PC-3 (cell line): ENCODE data around the gene ELL2. TPM values are rescaled to one million over a fixed set of nuclear protein-coding genes. Genes with fewer than 3 reads are reported as not detected.

ENCODE experiments used
- ATAC-seq: fragments of 200-7000 bp; cut with Tn5 transposase; 2 replicates; pipeline ENCODE4 v1.9.1; 2020; ENCODE audit warnings: mild to moderate bottlenecking, moderate library complexity
- BruUV-seq: library from RNA; stranded (reverse); fragments of 400-500 nt; replicated peaks from 2 replicates; lab custom pipeline; 2021; lab: Mats Ljungman, UMichigan
- CTCF ChIA-PET: fragments of 300-600 bp; sonication (Branson Sonifier 250); formaldehyde crosslinking; loops from one replicate; lab custom pipeline; 2022; ENCODE audit warnings: antibody characterized with exemption; lab: Charles Lee
- POLR2A ChIA-PET: fragments of 300-600 bp; sonication (Branson Sonifier 250); formaldehyde crosslinking; loops from one replicate; lab custom pipeline; 2022; ENCODE audit warnings: antibody characterized with exemption; ENCODE audit not compliant: unreplicated experiment; lab: Charles Lee
- DNase-seq: peaks from one replicate; pipeline ENCODE4 v3.0.0-alpha.2; 2015
- H2AFZ ChIP-seq: fragments of 300-600 bp; sonication (generic); 2 replicates; pipeline ENCODE4 v1.6.0; 2016; ENCODE audit warnings: antibody characterized with exemption, low read length
- H3F3A ChIP-seq: fragments of 300-600 bp; sonication (generic); one replicate; pipeline ENCODE4 v1.6.0; 2017; ENCODE audit warnings: antibody characterized with exemption, low read length, control low read depth, mild to moderate bottlenecking; ENCODE audit not compliant: unreplicated experiment
- H3K27ac ChIP-seq: fragments of 300-600 bp; sonication (generic); 2 replicates; pipeline ENCODE4 v1.5.1; 2016; ENCODE audit warnings: mild to moderate bottlenecking, low read length
- H3K27me3 ChIP-seq: fragments of 300-600 bp; sonication (generic); 2 replicates; pipeline ENCODE4 v1.6.1; 2016; ENCODE audit warnings: low read length, mixed read lengths
- H3K36me3 ChIP-seq: fragments of 300-600 bp; sonication (generic); 2 replicates; pipeline ENCODE4 v1.6.1; 2016; ENCODE audit warnings: low read depth, mixed run types, low read length, mixed read lengths
- H3K4me1 ChIP-seq: fragments of 300-600 bp; sonication (generic); 2 replicates; pipeline ENCODE4 v1.5.1; 2016; ENCODE audit warnings: low read length; ENCODE audit not compliant: insufficient read depth
- H3K4me2 ChIP-seq: fragments of 300-600 bp; sonication (generic); 2 replicates; pipeline ENCODE4 v1.6.0; 2016; ENCODE audit warnings: low read length
- H3K4me3 ChIP-seq: fragments of 300-600 bp; sonication (generic); 2 replicates; pipeline ENCODE4 v1.5.1; 2016; ENCODE audit warnings: mild to moderate bottlenecking, low read length, mixed read lengths
- H3K79me2 ChIP-seq: fragments of 300-600 bp; sonication (generic); 2 replicates; pipeline ENCODE4 v1.6.1; 2017; ENCODE audit warnings: low read length, mixed read lengths
- H3K9ac ChIP-seq: fragments of 300-600 bp; sonication (generic); 2 replicates; pipeline ENCODE4 v1.6.0; 2016; ENCODE audit warnings: mild to moderate bottlenecking, low read length
- H3K9me2 ChIP-seq: fragments of 300-600 bp; sonication (generic); replicated peaks from 2 replicates; pipeline ENCODE4 v1.6.1; 2016; ENCODE audit warnings: mixed run types, low read length, mixed read lengths
- H3K9me3 ChIP-seq: fragments of 300-600 bp; sonication (generic); 2 replicates; pipeline ENCODE4 v1.6.1; 2016; ENCODE audit warnings: low read length, mixed read lengths
- H4K20me1 ChIP-seq: fragments of 300-600 bp; sonication (generic); 2 replicates; pipeline ENCODE4 v1.6.1; 2016; ENCODE audit warnings: low read length, mixed read lengths
- EZH2 ChIP-seq: fragments of 300-600 bp; sonication (generic); IDR thresholded peaks from one replicate; pipeline ENCODE4 v1.6.1; 2017; ENCODE audit warnings: antibody characterized with exemption, mild to moderate bottlenecking, low read length; ENCODE audit not compliant: unreplicated experiment
- EZH2phosphoT487 ChIP-seq: fragments of 300-600 bp; sonication (generic); IDR thresholded peaks from 2 replicates; pipeline ENCODE4 v1.6.1; 2018; ENCODE audit warnings: mild to moderate bottlenecking, antibody characterized with exemption, low read length, borderline replicate concordance
- intact Hi-C: fragments of 100-400 bp; cut with micrococcal nuclease; formaldehyde crosslinking; loops from 2 replicates; pipeline ENCODE4 v1.9.0; 2023
- total RNA-seq: library from RNA; depleted of rRNA; stranded (reverse); fragments of >200 nt; gene quantifications from 2 replicates; pipeline ENCODE4 v1.2.3, GENCODE V29; 2014
- TF ChIP-seq, protein P1 (sequence below): fragments of 300-600 bp; sonication (generic); conservative IDR thresholded peaks from 2 replicates; pipeline ENCODE4 v1.5.1; 2017; ENCODE audit warnings: antibody characterized with exemption, low read depth, mild to moderate bottlenecking, low read length

Gene ELL2
- total RNA-seq, 1 experiment from 2014 or later: 72.2 TPM

DNA sequence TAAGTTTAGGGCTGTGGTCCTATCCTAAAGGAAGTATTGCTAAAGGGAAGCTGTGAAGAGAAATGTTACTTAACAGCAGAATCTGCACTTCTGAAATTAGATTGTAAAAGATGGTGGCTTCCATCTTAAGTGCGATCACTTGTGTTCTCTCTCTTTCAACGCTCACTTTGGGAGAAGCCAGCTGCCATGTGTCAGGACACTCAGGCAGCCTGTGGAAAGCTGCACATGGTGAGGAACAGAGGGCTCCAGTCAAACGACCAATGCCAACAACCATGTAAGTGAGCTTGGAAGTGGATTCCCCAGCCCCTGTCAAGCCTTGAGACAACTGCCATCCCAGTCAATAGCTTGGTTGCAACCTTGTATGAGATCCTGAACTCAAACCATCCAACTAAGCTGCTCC lies 87.4 kb downstream of the ELL2 start:
- TF ChIP-seq EZH2phosphoT487 (no peak), EZH2 (no peak)
- TF ChIP-seq, protein P1, sequence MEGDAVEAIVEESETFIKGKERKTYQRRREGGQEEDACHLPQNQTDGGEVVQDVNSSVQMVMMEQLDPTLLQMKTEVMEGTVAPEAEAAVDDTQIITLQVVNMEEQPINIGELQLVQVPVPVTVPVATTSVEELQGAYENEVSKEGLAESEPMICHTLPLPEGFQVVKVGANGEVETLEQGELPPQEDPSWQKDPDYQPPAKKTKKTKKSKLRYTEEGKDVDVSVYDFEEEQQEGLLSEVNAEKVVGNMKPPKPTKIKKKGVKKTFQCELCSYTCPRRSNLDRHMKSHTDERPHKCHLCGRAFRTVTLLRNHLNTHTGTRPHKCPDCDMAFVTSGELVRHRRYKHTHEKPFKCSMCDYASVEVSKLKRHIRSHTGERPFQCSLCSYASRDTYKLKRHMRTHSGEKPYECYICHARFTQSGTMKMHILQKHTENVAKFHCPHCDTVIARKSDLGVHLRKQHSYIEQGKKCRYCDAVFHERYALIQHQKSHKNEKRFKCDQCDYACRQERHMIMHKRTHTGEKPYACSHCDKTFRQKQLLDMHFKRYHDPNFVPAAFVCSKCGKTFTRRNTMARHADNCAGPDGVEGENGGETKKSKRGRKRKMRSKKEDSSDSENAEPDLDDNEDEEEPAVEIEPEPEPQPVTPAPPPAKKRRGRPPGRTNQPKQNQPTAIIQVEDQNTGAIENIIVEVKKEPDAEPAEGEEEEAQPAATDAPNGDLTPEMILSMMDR: no peak
- ChIA-PET CTCF (interaction anchor here (0.6 kb wide), 1 partner anchor 303 kb away, joined by 3 read pairs; no protein-coding TSS in a partner anchor), POLR2A (no interaction called here)
- no peak overlapping the region for H3K4me2 ChIP-seq
- no peak overlapping the region for H3K9ac ChIP-seq
- peaks cover 10% of the 10 kb centered on the region; the same call in 1 of the 2 replicates for H3K4me1 ChIP-seq
- no peaks in the 10 kb centered on the region for H3K9me3 ChIP-seq
- no peaks in the 10 kb centered on the region for H4K20me1 ChIP-seq
- BruUV-seq: no TSS peak
- ATAC-seq (no peak), DNase-seq (no peak)
- intact Hi-C loops: no loop called here
- no peak overlapping the region for H2AFZ ChIP-seq
- no peaks in the 10 kb centered on the region for H3F3A ChIP-seq
- H3K36me3 ChIP-seq: no peaks in the 10 kb centered on the region
- no peaks in the 10 kb centered on the region for H3K27me3 ChIP-seq
- no peaks in the 10 kb centered on the region for H3K9me2 ChIP-seq
- no peak overlapping the region for H3K4me3 ChIP-seq
- no peaks in the 10 kb centered on the region for H3K79me2 ChIP-seq
- H3K27ac ChIP-seq: no peak overlapping the region

DNA sequence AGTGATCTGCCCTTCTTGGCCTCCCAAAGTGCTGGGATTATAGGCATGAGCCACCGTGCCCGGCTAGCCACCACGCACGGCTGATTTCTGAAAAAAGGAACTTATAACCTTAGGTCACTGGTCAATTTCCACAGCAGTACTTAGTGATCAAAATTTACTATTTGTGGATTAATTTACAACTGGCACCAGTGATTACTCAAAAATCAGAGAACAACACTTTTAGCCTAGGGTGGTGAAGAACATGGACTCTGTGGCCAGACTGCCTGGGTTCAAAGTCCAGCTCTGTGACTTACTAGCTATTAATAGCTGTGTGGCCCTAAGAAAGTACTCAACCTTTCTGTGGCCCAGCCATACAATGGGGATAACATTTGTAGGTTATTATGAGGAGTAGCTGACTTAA lies 88.3 kb downstream of the ELL2 start:
- H3K36me3 ChIP-seq: no peaks in the 10 kb centered on the region
- ATAC-seq: no peak
- TF ChIP-seq, protein P1: no peak
- TF ChIP-seq EZH2 (no peak), EZH2phosphoT487 (no peak)

DNA sequence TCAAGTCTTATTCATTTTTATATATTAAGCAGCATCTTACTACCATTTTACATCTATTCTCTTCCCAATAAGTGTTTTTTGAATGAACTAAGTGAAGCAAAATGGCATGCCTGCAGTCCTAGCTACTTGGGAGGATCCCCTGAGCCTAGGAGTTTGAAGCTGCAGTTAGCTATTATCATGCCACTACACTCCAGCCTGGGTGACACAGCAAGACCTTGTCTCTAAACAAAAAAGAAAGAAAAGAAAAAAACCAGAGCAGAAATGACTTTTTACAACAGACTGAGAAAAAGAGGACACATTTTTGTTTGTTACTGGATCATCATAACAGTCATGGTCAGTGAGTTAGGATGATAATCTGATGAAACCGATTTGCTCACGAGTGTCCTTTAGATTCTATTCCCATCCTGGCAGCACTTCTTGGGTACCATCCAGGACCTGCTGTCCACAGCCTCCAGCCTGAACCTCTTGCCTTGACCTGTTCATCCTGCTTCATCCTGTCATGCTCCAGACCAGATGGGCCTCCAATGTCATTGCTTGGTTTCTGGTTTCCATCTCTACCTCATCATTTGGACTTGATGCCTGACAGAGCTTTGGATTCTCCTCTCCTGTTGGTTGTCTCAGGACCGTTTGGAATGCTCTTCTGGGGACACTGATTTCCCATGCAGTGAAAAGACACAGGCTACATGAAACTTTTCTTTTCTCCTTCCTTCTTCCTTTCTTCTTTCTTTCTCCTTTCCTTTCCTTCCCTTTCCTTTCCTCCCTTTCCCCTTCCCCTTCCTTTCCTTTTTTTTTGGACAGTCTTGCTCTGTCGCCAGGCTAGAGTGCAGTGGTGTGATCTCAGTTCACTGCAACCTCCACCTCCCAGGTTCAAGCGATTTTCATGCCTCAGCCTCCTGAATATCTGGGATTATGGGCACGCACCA lies 89.0 kb downstream of the ELL2 start:
- H3K4me2 ChIP-seq: no peak overlapping the region
- no peaks in the 10 kb centered on the region for H3K36me3 ChIP-seq
- H3F3A ChIP-seq: no peaks in the 10 kb centered on the region
- H3K4me1 ChIP-seq: peaks cover 7% of the 10 kb centered on the region; the same call in 1 of the 2 replicates
- no peaks in the 10 kb centered on the region for H3K79me2 ChIP-seq
- H3K4me3 ChIP-seq: no peak overlapping the region
- H3K9me2 ChIP-seq: no peaks in the 10 kb centered on the region
- H3K9me3 ChIP-seq: no peaks in the 10 kb centered on the region
- H3K27ac ChIP-seq: no peak overlapping the region
- intact Hi-C loops: no loop called here
- ChIA-PET POLR2A (no interaction called here), CTCF (no interaction called here)
- TF ChIP-seq, protein P1: no peak
- no peak for TF ChIP-seq EZH2phosphoT487
- TF ChIP-seq EZH2: no peak
- no peaks in the 10 kb centered on the region for H4K20me1 ChIP-seq
- no peaks in the 10 kb centered on the region for H3K27me3 ChIP-seq
- DNase-seq (no peak), ATAC-seq (no peak)
- BruUV-seq: no TSS peak
- no peak overlapping the region for H2AFZ ChIP-seq
- H3K9ac ChIP-seq: no peak overlapping the region

More for the DNA sequence above, 88.3 kb downstream of the ELL2 start:
- Histone ChIP-seq H3K9me2 (no peaks in the 10 kb centered on the region), H4K20me1 (no peaks in the 10 kb centered on the region), H3K4me3 (no peak overlapping the region), H3K9me3 (no peaks in the 10 kb centered on the region), H3K4me2 (no peak overlapping the region), H3K79me2 (no peaks in the 10 kb centered on the region), H3K4me1 (peaks cover 7% of the 10 kb centered on the region; the same call in 1 of the 2 replicates), H2AFZ (no peak overlapping the region), H3K27ac (no peak overlapping the region), H3K9ac (no peak overlapping the region), H3F3A (no peaks in the 10 kb centered on the region), H3K27me3 (no peaks in the 10 kb centered on the region)
- CTCF ChIA-PET: no interaction called here
- no peak for DNase-seq
- intact Hi-C loops: no loop called here
- POLR2A ChIA-PET: no interaction called here
- BruUV-seq: no TSS peak
